Suprapubic skin (tissue), 4 donors: Measurements from ENCODE around the gene PDS5A.
A peak's percentile ranks its signal among the peaks of the same experiment; 100 is the strongest.

Experiments used
- EP300 ChIP-seq: sonication (generic); formaldehyde crosslinking; IDR thresholded peaks from one replicate; pipeline ENCODE4 v1.6.1; 2017; ENCODE audit warnings: antibody characterized with exemption
- POLR2AphosphoS5 ChIP-seq, 3 donors: sonication (generic); formaldehyde crosslinking; IDR thresholded peaks; one replicate each; pipeline ENCODE4 v1.6.1; 2017; ENCODE audit warnings: antibody characterized with exemption in 3 of 3
- TF ChIP-seq, protein P1 (sequence below), 2 donors: fragments of 200-600 bp in 1 of 2; fragments of 450-650 bp in 1 of 2; sonication (generic) in 1 of 2; IDR thresholded peaks; one replicate each; pipeline ENCODE4 v1.5.1; 2016 to 2019; ENCODE audit warnings: antibody characterized with exemption in 2 of 2, mild to moderate bottlenecking in 1 of 2, moderate library complexity in 1 of 2

GRCh38 chr4:39977489-39978377 lies at the start of gene PDS5A:
- TF ChIP-seq, protein P1, sequence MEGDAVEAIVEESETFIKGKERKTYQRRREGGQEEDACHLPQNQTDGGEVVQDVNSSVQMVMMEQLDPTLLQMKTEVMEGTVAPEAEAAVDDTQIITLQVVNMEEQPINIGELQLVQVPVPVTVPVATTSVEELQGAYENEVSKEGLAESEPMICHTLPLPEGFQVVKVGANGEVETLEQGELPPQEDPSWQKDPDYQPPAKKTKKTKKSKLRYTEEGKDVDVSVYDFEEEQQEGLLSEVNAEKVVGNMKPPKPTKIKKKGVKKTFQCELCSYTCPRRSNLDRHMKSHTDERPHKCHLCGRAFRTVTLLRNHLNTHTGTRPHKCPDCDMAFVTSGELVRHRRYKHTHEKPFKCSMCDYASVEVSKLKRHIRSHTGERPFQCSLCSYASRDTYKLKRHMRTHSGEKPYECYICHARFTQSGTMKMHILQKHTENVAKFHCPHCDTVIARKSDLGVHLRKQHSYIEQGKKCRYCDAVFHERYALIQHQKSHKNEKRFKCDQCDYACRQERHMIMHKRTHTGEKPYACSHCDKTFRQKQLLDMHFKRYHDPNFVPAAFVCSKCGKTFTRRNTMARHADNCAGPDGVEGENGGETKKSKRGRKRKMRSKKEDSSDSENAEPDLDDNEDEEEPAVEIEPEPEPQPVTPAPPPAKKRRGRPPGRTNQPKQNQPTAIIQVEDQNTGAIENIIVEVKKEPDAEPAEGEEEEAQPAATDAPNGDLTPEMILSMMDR (IDR thresholded peaks at IDR 0.05) = peak; percentile 91 to 98
- TF ChIP-seq EP300 = no peak
- TF ChIP-seq POLR2AphosphoS5 (IDR thresholded peaks at IDR 0.05) = peak in 1 of 3 donors; percentile 68
